Measurements from ENCODE around the gene OR6V1. TPM values are rescaled to one million over a fixed set of nuclear protein-coding genes. Genes with fewer than 3 reads are reported as not detected.

OR6V1 gene
- total RNA-seq, 2 experiments from 2014 or later, result not detected

Other genes with a start within 250 kb of the OR6V1 start
- gene EPHB6, start 197.3 kb upstream of the OR6V1 start, total RNA-seq, result 1 to 10 TPM; 3.5 to 5.5 TPM
- not detected for gene TRPV6, start 166.6 kb upstream of the OR6V1 start, total RNA-seq
- not detected for gene TRPV5, start 118.6 kb upstream of the OR6V1 start, total RNA-seq
- not detected for gene LLCFC1, start 112.9 kb upstream of the OR6V1 start, total RNA-seq
- under 1 TPM; 0.45 to 0.49 TPM for gene KEL, start 90.0 kb upstream of the OR6V1 start, total RNA-seq
- gene OR9A2, start 25.2 kb upstream of the OR6V1 start, total RNA-seq, result not detected
- gene PIP, start 79.7 kb downstream of the OR6V1 start, total RNA-seq, result not detected
- gene TAS2R39, start 131.1 kb downstream of the OR6V1 start, total RNA-seq, result not detected
- not detected for gene TAS2R40, start 169.7 kb downstream of the OR6V1 start, total RNA-seq
- 100 to 1,000 TPM; 163 to 171 TPM for gene GSTK1, start 211.1 kb downstream of the OR6V1 start, total RNA-seq
- gene TMEM139, start 232.6 kb downstream of the OR6V1 start, total RNA-seq, result 1 to 10 TPM; 1.6 to 2.0 TPM
- 10 to 100 TPM; 79.6 to 80.9 TPM for gene CASP2, start 236.0 kb downstream of the OR6V1 start, total RNA-seq